Coronary artery (tissue), 2 donors: ENCODE results near the gene CFDP1.
"Not testable (repeated sequence)": the region's sequence is repeated elsewhere in the genome, so short reads cannot be mapped to it uniquely, and the experiment has no call there.

Source experiments
- DNase-seq: peaks from one replicate; pipeline ENCODE4 v3.0.0-alpha.2; 2017; ENCODE audit warnings: low spot score
- H3K27ac ChIP-seq, 2 donors: fragments of 200-600 bp; sonication (generic); one replicate each; pipeline ENCODE4 v1.5.1; 2016 to 2019
- H3K4me3 ChIP-seq: fragments of 200-600 bp; sonication (generic); 2 replicates; pipeline ENCODE4 v1.5.1; 2016; ENCODE audit warnings: mild to moderate bottlenecking, moderate library complexity
- TF ChIP-seq, protein P1 (sequence below): fragments of 200-600 bp; sonication (generic); IDR thresholded peaks from one replicate; pipeline ENCODE4 v1.5.1; 2019; ENCODE audit warnings: antibody characterized with exemption

CFDP1 gene

DNA sequence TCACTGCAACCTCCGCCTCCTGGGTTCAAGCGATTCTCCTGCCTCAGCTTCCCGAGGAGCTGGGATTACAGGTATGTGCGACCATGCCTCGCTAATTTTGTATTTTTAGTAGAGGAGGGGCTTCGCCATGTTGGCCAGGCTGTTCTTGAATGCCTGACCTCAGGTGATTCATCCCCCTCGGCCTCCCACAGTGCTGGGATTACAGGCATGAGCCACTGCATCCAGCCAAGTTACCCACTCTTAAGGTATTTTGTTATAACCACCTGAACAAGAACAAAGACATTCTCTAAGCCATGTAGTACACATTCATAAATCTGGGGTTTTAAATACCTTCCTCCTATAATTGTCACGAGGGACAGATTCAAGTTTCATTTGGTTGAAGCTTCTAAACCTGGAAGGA, 43.5 kb upstream of the CFDP1 start:
- no peak overlapping the region for H3K4me3 ChIP-seq
- H3K27ac ChIP-seq: no peak overlapping the region
- DNase-seq: no peak
- TF ChIP-seq, protein P1, sequence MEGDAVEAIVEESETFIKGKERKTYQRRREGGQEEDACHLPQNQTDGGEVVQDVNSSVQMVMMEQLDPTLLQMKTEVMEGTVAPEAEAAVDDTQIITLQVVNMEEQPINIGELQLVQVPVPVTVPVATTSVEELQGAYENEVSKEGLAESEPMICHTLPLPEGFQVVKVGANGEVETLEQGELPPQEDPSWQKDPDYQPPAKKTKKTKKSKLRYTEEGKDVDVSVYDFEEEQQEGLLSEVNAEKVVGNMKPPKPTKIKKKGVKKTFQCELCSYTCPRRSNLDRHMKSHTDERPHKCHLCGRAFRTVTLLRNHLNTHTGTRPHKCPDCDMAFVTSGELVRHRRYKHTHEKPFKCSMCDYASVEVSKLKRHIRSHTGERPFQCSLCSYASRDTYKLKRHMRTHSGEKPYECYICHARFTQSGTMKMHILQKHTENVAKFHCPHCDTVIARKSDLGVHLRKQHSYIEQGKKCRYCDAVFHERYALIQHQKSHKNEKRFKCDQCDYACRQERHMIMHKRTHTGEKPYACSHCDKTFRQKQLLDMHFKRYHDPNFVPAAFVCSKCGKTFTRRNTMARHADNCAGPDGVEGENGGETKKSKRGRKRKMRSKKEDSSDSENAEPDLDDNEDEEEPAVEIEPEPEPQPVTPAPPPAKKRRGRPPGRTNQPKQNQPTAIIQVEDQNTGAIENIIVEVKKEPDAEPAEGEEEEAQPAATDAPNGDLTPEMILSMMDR: no peak

DNA sequence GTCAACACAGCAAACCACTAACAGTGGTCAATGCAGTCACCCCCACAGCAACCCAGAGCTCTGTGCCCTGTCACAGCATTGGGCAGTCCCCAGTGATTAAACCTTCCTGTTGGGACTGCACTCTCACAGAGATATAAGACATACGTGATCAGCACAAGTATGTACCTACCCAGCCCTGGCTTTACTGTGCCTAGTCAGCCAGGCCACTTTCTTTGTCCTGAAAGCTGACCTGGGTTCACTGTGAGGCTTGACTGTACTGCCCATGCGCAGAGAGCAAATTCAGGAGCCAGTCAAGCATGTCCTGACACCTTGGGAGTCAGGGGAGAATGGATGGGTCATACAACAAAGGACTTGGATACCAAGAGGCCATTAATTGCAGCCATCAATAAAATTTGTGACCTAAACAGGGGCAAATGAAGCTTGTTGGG, 42.1 kb upstream of the CFDP1 start:
- Histone ChIP-seq H3K27ac (no peak overlapping the region), H3K4me3 (no peak overlapping the region)
- TF ChIP-seq, protein P1: no peak
- no peak for DNase-seq

DNA sequence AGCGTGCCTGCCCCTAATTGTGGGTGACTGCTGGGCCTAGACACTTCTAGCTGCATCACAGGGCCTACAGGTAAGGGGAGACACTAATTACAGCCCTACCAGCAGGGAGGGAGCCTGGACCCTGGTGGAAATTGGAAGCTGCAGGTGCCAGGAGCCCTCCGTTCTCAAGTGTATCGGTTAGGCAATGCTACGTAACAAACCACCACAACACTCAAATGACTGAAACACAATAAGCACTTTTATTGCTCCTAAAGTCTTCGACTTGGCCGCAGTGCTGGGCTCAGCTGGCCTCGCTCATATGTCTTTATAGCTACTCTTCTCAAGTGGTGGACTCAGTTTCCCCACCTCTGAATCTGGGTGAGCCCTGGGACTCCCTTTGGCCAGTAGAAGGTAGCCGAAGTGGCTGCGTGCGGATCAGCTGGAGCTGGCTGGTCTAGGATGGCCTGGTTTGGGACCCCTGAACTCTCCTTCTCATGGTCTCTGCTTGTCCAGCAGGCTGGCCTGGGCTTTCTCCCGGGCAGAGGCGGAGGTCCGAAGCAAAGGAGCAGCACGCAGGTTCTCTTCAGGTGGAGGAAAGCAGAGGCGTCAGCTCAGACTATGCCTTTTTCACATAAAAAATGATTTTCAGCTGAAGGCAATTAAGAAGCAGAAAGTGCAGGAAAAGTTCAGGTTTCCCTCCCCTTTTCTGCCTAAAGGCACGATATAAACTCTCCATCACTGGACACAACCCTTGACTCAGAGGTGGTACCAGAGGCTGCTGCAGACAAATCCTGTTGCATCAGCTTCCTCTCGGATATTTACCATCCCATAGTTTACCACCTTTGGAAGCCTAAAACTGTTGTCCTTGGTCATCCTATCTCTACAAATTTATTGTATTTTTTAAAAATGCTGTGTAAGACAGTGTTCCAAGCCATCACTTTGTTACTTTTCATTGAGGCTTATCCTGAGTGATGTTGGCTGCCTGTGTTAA, 39.9 kb upstream of the CFDP1 start:
- DNase-seq: no peak
- Histone ChIP-seq H3K4me3 (no peak overlapping the region), H3K27ac (no peak overlapping the region)
- TF ChIP-seq, protein P1: no peak

DNA sequence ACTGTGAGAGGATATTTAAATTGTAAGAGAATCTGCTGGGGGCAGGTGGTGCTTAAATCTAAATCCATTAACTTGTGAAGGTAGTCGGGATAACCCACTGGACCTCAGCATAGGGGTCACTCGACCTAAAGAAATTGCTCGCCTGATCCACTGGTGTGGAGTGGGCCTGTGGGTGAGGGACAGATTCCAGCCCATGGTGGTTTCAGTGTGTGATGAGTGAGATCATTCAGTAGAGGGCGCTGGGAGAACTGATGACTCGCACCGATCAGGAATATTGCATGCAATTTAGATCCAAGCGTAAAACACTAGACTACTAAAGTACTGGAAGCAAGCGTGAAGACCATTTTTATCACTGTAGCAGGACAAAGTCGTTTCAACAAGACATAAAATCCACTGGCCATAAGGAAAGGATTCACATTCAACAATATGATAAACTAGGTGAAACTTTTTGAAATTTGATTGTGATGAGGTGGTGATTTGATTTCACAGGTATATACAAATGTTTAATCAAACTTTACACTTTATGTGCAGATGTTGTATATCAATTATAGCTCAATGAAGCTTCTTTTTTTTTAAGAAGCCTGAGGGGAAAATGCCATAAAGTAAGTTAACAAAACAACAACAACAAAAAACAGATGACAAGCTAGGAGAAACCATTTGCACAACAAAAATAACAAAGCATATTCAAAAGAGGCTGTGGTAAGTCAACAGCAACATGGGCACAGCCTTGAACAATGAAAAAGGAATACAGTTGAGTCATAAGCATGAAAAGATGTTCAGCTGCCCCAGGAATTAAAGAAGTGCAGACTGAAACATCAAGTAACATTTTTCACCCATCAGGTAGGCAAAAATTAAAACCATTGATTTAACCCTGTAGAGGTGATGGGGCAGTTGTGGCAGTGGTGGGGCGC, 38.7 kb upstream of the CFDP1 start:
- H3K27ac ChIP-seq: no peak overlapping the region
- no peak overlapping the region for H3K4me3 ChIP-seq
- DNase-seq: no peak
- TF ChIP-seq, protein P1: peak; percentile 69

DNA sequence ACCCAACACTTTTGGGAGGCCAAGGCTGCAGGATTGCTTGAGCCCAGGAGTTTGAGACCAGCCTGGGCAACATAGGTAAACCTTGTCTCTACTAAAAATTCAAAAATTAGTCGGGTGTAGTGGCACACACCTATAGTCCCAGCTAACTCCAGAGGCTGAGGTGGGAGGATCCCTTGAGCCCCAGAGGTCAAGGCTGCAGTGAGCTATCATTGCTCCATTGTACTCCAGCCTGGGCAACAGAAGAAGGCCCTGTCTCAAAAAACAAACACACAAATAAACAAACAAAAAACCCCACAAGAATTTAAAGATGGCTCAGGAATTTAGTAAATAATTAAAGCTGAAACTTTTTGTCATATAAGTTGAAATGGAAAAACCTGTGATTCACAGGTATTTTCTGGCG, 33.5 kb upstream of the CFDP1 start:
- TF ChIP-seq, protein P1: no peak
- Histone ChIP-seq H3K4me3 (no peak overlapping the region), H3K27ac (no peak overlapping the region)
- DNase-seq: no peak

DNA sequence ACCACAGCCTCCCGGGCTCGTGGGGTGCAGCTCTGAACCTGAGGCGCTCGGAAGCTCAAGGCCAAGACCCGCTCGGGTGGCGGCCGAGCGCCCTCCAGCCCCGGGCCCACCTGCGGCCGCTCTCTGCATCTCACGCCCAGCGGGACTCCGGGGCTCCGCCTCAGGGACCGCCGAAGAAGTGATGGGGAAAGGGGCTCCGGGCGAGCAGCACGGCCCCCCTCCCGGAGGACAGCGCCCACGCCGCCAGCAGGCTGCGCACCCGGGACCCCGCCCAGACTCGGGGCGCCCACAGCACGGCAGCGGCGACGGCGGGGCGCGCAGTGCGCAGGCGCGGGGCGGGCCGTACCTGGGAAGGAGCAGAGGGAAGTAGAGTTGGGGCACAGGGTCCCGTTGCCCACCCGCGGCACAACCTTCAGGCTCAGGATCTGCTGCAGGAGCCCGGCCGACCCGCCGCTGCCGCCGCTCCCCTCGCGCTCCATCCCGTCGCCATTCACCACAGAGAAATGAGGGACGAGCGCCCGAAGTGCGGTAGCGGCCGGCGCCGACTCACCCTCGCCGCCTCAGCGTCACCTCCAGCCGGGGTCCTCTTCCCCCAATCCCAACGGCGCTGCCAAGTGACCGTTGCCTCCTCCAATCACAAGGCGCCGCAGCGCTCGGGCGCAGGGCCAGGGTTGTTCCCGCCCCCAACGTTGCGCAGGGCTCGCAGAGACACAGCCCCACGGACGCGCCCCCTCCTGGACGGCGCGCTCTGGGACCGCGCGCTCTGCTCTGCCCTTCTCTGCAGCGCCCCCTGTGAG, 31.0 kb upstream of the CFDP1 start, which contains the start of gene TMEM170A:
Gene TMEM170A (minus strand): TSS at position 568 of the 797 bp plus-strand sequence. CDS start 89 bp downstream, at position 479.
- TF ChIP-seq, protein P1: peak; percentile 100
- H3K4me3 ChIP-seq: peak within 1 kb of the TSS; percentile 87
- peak; percentile 99 for DNase-seq
- peak within 1 kb of the TSS; percentile 74 to 98 for H3K27ac ChIP-seq

DNA sequence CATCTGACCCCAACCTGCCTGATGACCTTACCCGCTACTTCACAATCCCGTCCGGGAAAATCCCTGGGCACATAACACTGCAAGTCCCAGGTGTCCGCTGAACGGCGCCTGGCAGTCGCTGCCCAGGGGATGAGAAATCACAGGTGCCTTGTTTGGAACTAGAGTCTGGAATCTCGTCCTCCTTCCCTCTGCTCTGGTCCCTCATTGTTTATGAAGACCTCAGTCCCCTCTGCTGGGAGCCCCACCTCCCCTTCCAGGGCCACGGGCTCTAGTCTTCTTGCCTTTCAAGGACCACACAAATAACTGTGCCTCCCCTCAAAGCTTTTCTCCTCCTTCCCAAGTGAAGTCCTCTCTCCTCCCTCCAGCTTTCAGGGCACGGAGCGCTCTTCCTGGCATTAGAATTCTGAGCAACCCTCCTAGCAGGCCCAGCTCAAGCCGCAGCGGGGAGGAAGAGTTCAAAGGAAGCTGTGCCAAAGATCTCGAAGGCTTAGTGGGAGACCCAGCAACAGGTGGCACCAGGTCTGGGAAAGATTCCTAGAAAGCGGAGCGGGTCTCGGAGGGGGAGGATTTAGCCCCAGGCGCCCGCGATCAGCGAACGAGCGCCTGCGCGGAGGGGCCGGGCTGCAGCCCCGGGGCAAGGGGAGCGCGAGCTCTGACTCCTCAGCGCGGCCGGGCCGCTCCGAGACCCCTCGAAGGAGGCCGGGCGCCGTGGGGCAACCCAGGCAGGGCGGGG, 30.3 kb upstream of the CFDP1 start:
- DNase-seq: not testable (repeated sequence)

More for the DNA sequence above, 30.3 kb upstream of the CFDP1 start:
- Histone ChIP-seq H3K27ac (peak overlapping the region; percentile 74 to 98), H3K4me3 (peak overlapping the region; percentile 87)
